K562 (cell line): ENCODE results near the gene EPHB1. TPM values are rescaled to one million over a fixed set of nuclear protein-coding genes. Genes with fewer than 3 reads are reported as not detected.

Experiments used
- ATAC-seq: fragments of 200-7000 bp; cut with Tn5 transposase; 3 replicates; pipeline ENCODE4 v1.9.1; 2020; ENCODE audit warnings: moderate library complexity
- BruUV-seq: library from RNA; stranded (reverse); fragments of 400-500 nt; replicated peaks from 2 replicates; lab custom pipeline; 2021; lab: Mats Ljungman, UMichigan
- CTCF ChIA-PET: fragments of 300-600 bp; formaldehyde crosslinking; extraction: SDS; loops from one replicate; lab custom pipeline; 2021; ENCODE audit warnings: low intra/inter-chr PET ratio; lab: Yijun Ruan, JAX
- POLR2A ChIA-PET: fragments of 300-600, 350-650 bp; sonication (Branson Sonifier 250); formaldehyde crosslinking; extraction: SDS; loops from one replicate; lab custom pipeline; 2021; ENCODE audit warnings: antibody characterized with exemption, inconsistent platforms; lab: Yijun Ruan, JAX
- DNase-seq, 4 experiments: peaks; one replicate each; pipeline versions ENCODE4 v3.0.0 to v3.0.0-alpha.2; 2011 to 2018; ENCODE audit warnings: low spot score in 3 of 4, mixed read lengths in 3 of 4; ENCODE audit errors: extremely low read depth in 1 of 4
- FAIRE-seq: peaks from 2 replicates; lab custom pipeline; 2011; peaks lifted over from hg19 to GRCh38; lab: Jason Lieb, UNC
- H2AFZ ChIP-seq: 2 replicates; pipeline ENCODE4 v1.6.0; 2011; ENCODE audit warnings: low read depth, low read length, control low read depth, inconsistent platforms
- H3K27ac ChIP-seq: fragments of 200-600 bp; 3 replicates; pipeline ENCODE4 v1.8.0; 2011; ENCODE audit warnings: low read depth, mild to moderate bottlenecking, control low read depth, inconsistent platforms, low read length, moderate library complexity, mixed read lengths; ENCODE audit errors: extremely low read depth
- H3K27me3 ChIP-seq, 2 experiments: fragments of 300-600 bp in 1 of 2; 2 replicates in 1 of 2; 3 replicates in 1 of 2; pipeline versions ENCODE4 v1.6.0 to v1.8.0; 2011; ENCODE audit warnings: inconsistent platforms in 2 of 2, low read length in 2 of 2, mild to moderate bottlenecking in 1 of 2, mixed read lengths in 1 of 2, moderate library complexity in 1 of 2; ENCODE audit not compliant: control insufficient read depth in 2 of 2, insufficient read depth in 2 of 2
- H3K36me3 ChIP-seq: fragments of 300-600 bp; 3 replicates; pipeline ENCODE4 v1.8.0; 2011; ENCODE audit warnings: mild to moderate bottlenecking, low read length, inconsistent platforms; ENCODE audit not compliant: control insufficient read depth, insufficient read depth
- H3K4me1 ChIP-seq, 2 experiments: fragments of 200-600 bp in 1 of 2; replicated peaks in 1 of 2; 2 replicates in 1 of 2; 3 replicates in 1 of 2; pipeline versions ENCODE4 v1.5.1 to v1.8.0; 2011; ENCODE audit warnings: inconsistent platforms in 2 of 2, low read length in 2 of 2, mild to moderate bottlenecking in 1 of 2, mixed read lengths in 1 of 2, moderate library complexity in 1 of 2; ENCODE audit not compliant: control insufficient read depth in 2 of 2, insufficient read depth in 2 of 2
- H3K4me2 ChIP-seq: 2 replicates; pipeline ENCODE4 v1.6.1; 2011; ENCODE audit warnings: low read length, control low read depth, inconsistent platforms, mixed read lengths; ENCODE audit not compliant: insufficient read depth
- H3K4me3 ChIP-seq: fragments of 200-600 bp; sonication (generic), shearing (Covaris generic); 2 replicates; pipeline ENCODE4 v1.5.1; 2016; ENCODE audit warnings: control low read depth, inconsistent platforms
- H3K79me2 ChIP-seq: fragments of 200-600 bp; 3 replicates; pipeline ENCODE4 v1.8.0; 2011; ENCODE audit warnings: low read length, inconsistent platforms; ENCODE audit not compliant: control insufficient read depth, insufficient read depth
- H3K9ac ChIP-seq, 2 experiments: 2 replicates each; pipeline versions ENCODE4 v1.6.0 to v1.6.1; 2011; ENCODE audit warnings: low read depth in 2 of 2, low read length in 2 of 2, control low read depth in 1 of 2, inconsistent platforms in 1 of 2, mild to moderate bottlenecking in 1 of 2, mixed read lengths in 1 of 2; ENCODE audit not compliant: insufficient read depth in 1 of 2
- H3K9me1 ChIP-seq: one replicate; pipeline ENCODE4 v1.6.0; 2011; ENCODE audit warnings: inconsistent platforms, mild to moderate bottlenecking, low read length, moderate library complexity; ENCODE audit not compliant: control insufficient read depth, insufficient read depth
- H3K9me3 ChIP-seq: replicated peaks from 2 replicates; pipeline ENCODE4 v1.5.1; 2011; ENCODE audit warnings: low read depth, low read length, inconsistent platforms; ENCODE audit not compliant: control insufficient read depth, insufficient read depth
- H4K20me1 ChIP-seq: replicated peaks from 2 replicates; pipeline ENCODE4 v1.6.1; 2011; ENCODE audit warnings: low read length, inconsistent platforms, mixed read lengths; ENCODE audit not compliant: control insufficient read depth, insufficient read depth
- ARID3A ChIP-seq: IDR thresholded peaks from 2 replicates; pipeline ENCODE4 v1.6.1; 2012; ENCODE audit warnings: low read depth, low read length, improper control_type of control experiment, borderline replicate concordance
- CEBPZ ChIP-seq: fragments of 150-350 bp; IDR thresholded peaks from 2 replicates; pipeline ENCODE4 v1.6.1; 2014; ENCODE audit warnings: low read depth, mild to moderate bottlenecking, low read length, borderline replicate concordance
- MTA2 ChIP-seq: fragments of 450-650 bp; IDR thresholded peaks from 2 replicates; pipeline ENCODE4 v1.6.1; 2016; ENCODE audit warnings: low read depth
- RB1 ChIP-seq: fragments of 450-650 bp; IDR thresholded peaks from 2 replicates; pipeline ENCODE4 v1.6.1; 2017; ENCODE audit warnings: low read depth, mild to moderate bottlenecking
- ZFP1 ChIP-seq: fragments of 450-650 bp; formaldehyde crosslinking; IDR thresholded peaks from 2 replicates; pipeline ENCODE4 v1.4.0; 2020; ENCODE audit warnings: mild to moderate bottlenecking, mixed read lengths
- ZNF174 ChIP-seq: fragments of 250-450 bp; sonication (Bioruptor Pico); IDR thresholded peaks from 2 replicates; pipeline ENCODE4 v1.4.0; 2020; ENCODE audit warnings: mild to moderate bottlenecking
- ZNF347 ChIP-seq: fragments of 450-650 bp; formaldehyde crosslinking; IDR thresholded peaks from 2 replicates; pipeline ENCODE4 v1.4.0; 2020; ENCODE audit warnings: low read depth, mild to moderate bottlenecking, moderate library complexity
- WGBS: fragments of 100-300 bp; shearing (Covaris generic); methylation state at CpG from one replicate; pipeline ENCODE4 v1.1.6; 2016; ENCODE audit warnings: low coverage, mixed read lengths; ENCODE audit not compliant: insufficient coverage; ENCODE audit errors: missing lambda C conversion rate; 5-methylcytosine and 5-hydroxymethylcytosine counted together
- in situ Hi-C: fragments of 300-500 bp; cut with MboI; formaldehyde crosslinking; loops from 4 replicates; pipeline ENCODE4 v1.15.0; 2018; ENCODE audit warnings: inconsistent platforms, mixed read lengths
- intact Hi-C: fragments of 100-400 bp; cut with micrococcal nuclease; formaldehyde crosslinking; loops from 2 replicates; pipeline ENCODE4 v1.14.2; 2022
- polyA plus RNA-seq, 8 experiments: library from polyadenylated mRNA; depleted of rRNA in 4 of 8; stranded (reverse) in 5 of 8; unstranded in 3 of 8; fragments of >200 nt; fragmentation: Nextera tagmentation in 2 of 8; fragmentation: Illumina TruSeq in 1 of 8; extraction: Ambion mirVana in 2 of 8; extraction: Trizol in 1 of 8; gene quantifications; 2 replicates each; pipeline versions ENCODE4 v1.2.1 to v1.2.3, GENCODE V29; 2011 to 2014; ENCODE audit warnings: inconsistent platforms in 1 of 8, missing spikeins in 1 of 8
- total RNA-seq, 7 experiments: library from RNA; depleted of rRNA in 6 of 7; stranded (reverse); fragments of >200 nt in 6 of 7; fragmentation: Illumina TruSeq in 2 of 7; extraction: Trizol in 2 of 7; gene quantifications; 2 replicates each; pipeline versions ENCODE4 v1.2.1 to v1.2.3, GENCODE V29; 2011 to 2021; ENCODE audit warnings: low replicate concordance in 1 of 7

EPHB1 gene
- total and polyA plus RNA-seq, 9 of the 15 experiments (the other 6 are each of a cell fraction or from before 2014, with no cell fraction given) = 0.29 TPM; not detected in 8

- no peak for TF ChIP-seq RB1
- TF ChIP-seq MTA2 = no peak
- TF ChIP-seq ARID3A = no peak
- TF ChIP-seq, all 486 proteins: peak for 0
Measured at GRCh38 chr3:134991472-134992010, 196.5 kb downstream of the EPHB1 start (continued).

GRCh38 chr3:134992180-134992579 lies 197.1 kb downstream of the EPHB1 start:
- Histone ChIP-seq H3K36me3 (no peaks in the 10 kb centered on the region), H3K79me2 (no peaks in the 10 kb centered on the region), H3K9me3 (no peaks in the 10 kb centered on the region), H3K27ac (no peak overlapping the region), H3K4me2 (no peak overlapping the region), H3K4me1 (no peaks in the 10 kb centered on the region), H3K9ac (no peak overlapping the region), H3K4me3 (no peak overlapping the region), H3K27me3 (no peaks in the 10 kb centered on the region), H4K20me1 (no peaks in the 10 kb centered on the region), H2AFZ (no peak overlapping the region), H3K9me1 (no peaks in the 10 kb centered on the region)
- intact Hi-C loops (no loop called here), in situ Hi-C loops (no loop called here)
- no TSS peak for BruUV-seq
- TF ChIP-seq ZNF347 (CRISPR knock-in tag) (no peak), CEBPZ (no peak), ZNF174 (CRISPR knock-in tag) (no peak), ZFP1 (CRISPR knock-in tag) (no peak)
- DNase-seq (no peak), FAIRE-seq (no peak), ATAC-seq (no peak)
- WGBS = 0% methylated on average over 7 of the region's 7 CpGs
- ChIA-PET POLR2A (no interaction called here), CTCF (no interaction called here)
